Upper lobe of left lung (tissue), 6 donors: Measurements from ENCODE around the gene PDE8A. TPM values are rescaled to one million over a fixed set of nuclear protein-coding genes. Genes with fewer than 3 reads are reported as not detected.

Experiments
- ATAC-seq, 2 donors: fragments of 200-7000 bp; cut with Tn5 transposase; one replicate each; pipeline ENCODE4 v1.9.1; 2022; ENCODE audit warnings: mild to moderate bottlenecking in 2 of 2, moderate library complexity in 2 of 2; ENCODE audit not compliant: low FRiP score in 2 of 2
- DNase-seq, 2 donors: peaks; one replicate each; pipeline ENCODE4 v3.0.0-alpha.2; 2019 to 2020
- H3K27ac ChIP-seq, 4 donors: fragments of 200-600 bp; sonication (generic); one replicate each; pipeline ENCODE4 v1.5.1; 2016 to 2019
- H3K27me3 ChIP-seq, 4 donors: fragments of 200-600 bp; sonication (generic); one replicate each; pipeline ENCODE4 v1.5.1; 2017 to 2019
- H3K36me3 ChIP-seq, 4 donors: fragments of 200-600 bp; sonication (generic); one replicate each; pipeline ENCODE4 v1.5.1; 2016 to 2019
- H3K4me1 ChIP-seq, 4 donors: fragments of 200-600 bp; sonication (generic); one replicate each; pipeline ENCODE4 v1.5.1; 2018 to 2019
- H3K4me3 ChIP-seq, 4 donors: fragments of 200-600 bp; sonication (generic); one replicate each; pipeline ENCODE4 v1.5.1; 2017 to 2019; ENCODE audit warnings: mild to moderate bottlenecking in 2 of 4, moderate library complexity in 1 of 4
- H3K9me3 ChIP-seq, 4 donors: fragments of 200-600 bp; sonication (generic); one replicate each; pipeline ENCODE4 v1.5.1; 2018 to 2019
- CTCF ChIP-seq, 6 experiments: fragments of 450-650 bp in 4 of 6; fragments of 200-600 bp in 2 of 6; sonication (generic) in 2 of 6; IDR thresholded peaks; one replicate each; pipeline ENCODE4 v1.5.1; 2016 to 2019; ENCODE audit warnings: antibody characterized with exemption in 6 of 6
- EP300 ChIP-seq, 4 donors: sonication (generic); formaldehyde crosslinking; IDR thresholded peaks; one replicate each; pipeline ENCODE4 v1.5.1; 2017; ENCODE audit warnings: antibody characterized with exemption in 4 of 4, control low read depth in 2 of 4
- POLR2A ChIP-seq, 4 donors: fragments of 450-650 bp; IDR thresholded peaks; one replicate each; pipeline ENCODE4 v1.5.1; 2016 to 2017; ENCODE audit warnings: antibody characterized with exemption in 4 of 4, mild to moderate bottlenecking in 2 of 4
- POLR2AphosphoS5 ChIP-seq, 2 donors: sonication (generic); formaldehyde crosslinking; IDR thresholded peaks; one replicate each; pipeline ENCODE4 v1.5.1; 2017; ENCODE audit warnings: antibody characterized with exemption in 2 of 2
- whole genome bisulfite sequencing, 2 donors: methylation state at CpG; one replicate each; pipeline ENCODE4 v1.1.5; 2017 to 2018; 5-methylcytosine and 5-hydroxymethylcytosine counted together
- total RNA-seq, 6 donors: library from RNA; depleted of rRNA in 4 of 6; stranded (reverse); fragments of >200 nt in 4 of 6; gene quantifications; one replicate each; pipeline versions ENCODE4 v1.1.0 to v1.2.1, GENCODE V29; 2016 to 2021
- donor health status: DM: no; HTN: no; CAD: no; lungs with moderate emphysema.
- donor health status: DM: no; HTN: yes; CAD: no; lungs with severe emphysema.

PDE8A gene
- total RNA-seq, 6 donors from 2014 or later, result 36.5 to 66.0 (median 48.4) TPM

- WGBS, 2 donors, result 95 to 100% methylated on average over 2 to 3 of the region's 3 CpGs
- no peak overlapping the region for H3K27ac ChIP-seq
- H3K27me3 ChIP-seq, result no peaks in the 10 kb centered on the region
- no peak overlapping the region for H3K4me3 ChIP-seq
- TF ChIP-seq POLR2AphosphoS5 (IDR thresholded peaks at IDR 0.05) (no peak), EP300 (IDR thresholded peaks at IDR 0.05) (no peak), CTCF (IDR thresholded peaks at IDR 0.05) (no peak), POLR2A (IDR thresholded peaks at IDR 0.05) (no peak)
- no peaks in the 10 kb centered on the region for H3K4me1 ChIP-seq
- no peak for ATAC-seq
- peaks cover 20 to 57% (median 33%) of the 10 kb centered on the region in 4 donors for H3K36me3 ChIP-seq
- no peaks in the 10 kb centered on the region for H3K9me3 ChIP-seq
- no peak for DNase-seq
Observed at GRCh38 chr15:85133709-85134108, 152.1 kb downstream of the PDE8A start.

GRCh38 chr15:85137489-85138168 lies 156.0 kb downstream of the PDE8A start:
- Histone ChIP-seq H3K27me3 (no peaks in the 10 kb centered on the region), H3K27ac (no peak overlapping the region), H3K9me3 (no peaks in the 10 kb centered on the region), H3K36me3 (peaks cover 20 to 55% (median 39%) of the 10 kb centered on the region in 4 donors), H3K4me1 (no peaks in the 10 kb centered on the region), H3K4me3 (no peak overlapping the region)
- ATAC-seq, result no peak
- no peak for DNase-seq
- WGBS, 2 donors, result 78 to 80% methylated on average over 6 to 11 of the region's 11 CpGs
- TF ChIP-seq POLR2AphosphoS5 (IDR thresholded peaks at IDR 0.05) (no peak), POLR2A (IDR thresholded peaks at IDR 0.05) (no peak), CTCF (IDR thresholded peaks at IDR 0.05) (no peak), EP300 (IDR thresholded peaks at IDR 0.05) (no peak)

DNA sequence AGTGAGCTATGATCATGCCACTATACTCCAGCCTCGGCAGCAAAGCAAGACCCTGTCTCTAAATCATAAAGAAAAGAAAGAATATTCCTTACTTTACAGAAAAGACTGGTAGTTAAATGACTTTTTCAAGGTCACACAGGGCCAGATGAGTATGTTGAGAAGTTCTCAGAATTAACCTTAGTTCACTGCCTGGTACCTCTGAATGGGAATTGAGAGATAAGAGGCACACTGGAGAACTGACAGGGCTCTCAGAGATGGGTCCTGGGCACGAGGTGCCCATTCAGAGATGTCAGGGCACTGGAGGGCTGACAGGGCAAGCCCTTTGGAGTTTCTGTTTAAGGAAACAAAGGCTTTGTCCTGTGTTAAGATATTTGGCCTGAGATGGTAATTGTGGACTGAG lies 157.7 kb downstream of the PDE8A start:
- H3K4me3 ChIP-seq, result no peak overlapping the region
- 88 to 89% methylated on average over 2 of the region's 2 CpGs for WGBS, 2 donors
- no peak for ATAC-seq
- H3K27ac ChIP-seq, result no peak overlapping the region
- no peaks in the 10 kb centered on the region for H3K9me3 ChIP-seq
- H3K4me1 ChIP-seq, result no peaks in the 10 kb centered on the region
- peaks cover 20 to 54% (median 35%) of the 10 kb centered on the region in 4 donors for H3K36me3 ChIP-seq
- H3K27me3 ChIP-seq, result no peaks in the 10 kb centered on the region
- no peak for TF ChIP-seq CTCF (IDR thresholded peaks at IDR 0.05)
- TF ChIP-seq POLR2AphosphoS5 (IDR thresholded peaks at IDR 0.05), result no peak
- no peak for TF ChIP-seq POLR2A (IDR thresholded peaks at IDR 0.05)
- no peak for TF ChIP-seq EP300 (IDR thresholded peaks at IDR 0.05)
- no peak for DNase-seq

- no peak for ATAC-seq
- 78 to 94% methylated on average over 2 of the region's 2 CpGs for WGBS, 2 donors
Observed at GRCh38 chr15:85141726-85142125, 160.1 kb downstream of the PDE8A start.

More at GRCh38 chr15:85141726-85142125, 160.1 kb downstream of the PDE8A start:
- Histone ChIP-seq H3K9me3 (no peaks in the 10 kb centered on the region), H3K4me3 (no peak overlapping the region), H3K36me3 (peaks cover 12 to 32% (median 23%) of the 10 kb centered on the region in 4 donors), H3K4me1 (no peaks in the 10 kb centered on the region), H3K27ac (no peak overlapping the region), H3K27me3 (no peaks in the 10 kb centered on the region)
- no peak for TF ChIP-seq EP300 (IDR thresholded peaks at IDR 0.05)
- TF ChIP-seq POLR2AphosphoS5 (IDR thresholded peaks at IDR 0.05), result no peak
- TF ChIP-seq POLR2A (IDR thresholded peaks at IDR 0.05), result no peak
- no peak for TF ChIP-seq CTCF (IDR thresholded peaks at IDR 0.05)
- DNase-seq, result no peak
